ENCODE measurements around the gene PNO1.

The PNO1 gene

GRCh38 chr2:68196120-68196716 is 38.5 kb downstream of the PNO1 start:
- no peak for DNase-seq

- no peak for DNase-seq
Measured at GRCh38 chr2:68200157-68200787, 42.6 kb downstream of the PNO1 start.

- no peak for DNase-seq
Measured at GRCh38 chr2:68203587-68203986, 45.9 kb downstream of the PNO1 start.

- DNase-seq = no peak
Measured at GRCh38 chr2:68206793-68207192, 49.1 kb downstream of the PNO1 start.

- DNase-seq = no peak
Measured at GRCh38 chr2:68214381-68214780, 56.7 kb downstream of the PNO1 start.

GRCh38 chr2:68216454-68217310 is 59.0 kb downstream of the PNO1 start:
- DNase-seq = no peak

GRCh38 chr2:68217729-68218128 is 60.0 kb downstream of the PNO1 start:
- DNase-seq = no peak

GRCh38 chr2:68218343-68218901 is 60.7 kb downstream of the PNO1 start:
- no peak for DNase-seq

GRCh38 chr2:68222287-68222686 is 64.6 kb downstream of the PNO1 start:
- DNase-seq = no peak

- no peak for DNase-seq
Measured at GRCh38 chr2:68223419-68223818, 65.7 kb downstream of the PNO1 start.

- no peak for DNase-seq
Measured at GRCh38 chr2:68225119-68225632, 67.5 kb downstream of the PNO1 start.

All from activated CD8-positive, alpha-beta memory T cell treated with anti-CD3 and anti-CD28 coated beads, Interleukin-2, amount 50 U/mL, for 4 hours (primary cell).